Spinal cord (tissue), 10 donors: ENCODE measurements around the gene SLC4A11. TPM values are rescaled to one million over a fixed set of nuclear protein-coding genes. Genes with fewer than 3 reads are reported as not detected.
"Not testable (repeated sequence)": the region's sequence is repeated elsewhere in the genome, so short reads cannot be mapped to it uniquely, and the experiment has no call there.

Experiments
- DNase-seq, 6 donors: peaks; one replicate each; pipeline versions ENCODE4 v3.0.0 to v3.0.0-alpha.2; 2013 to 2015; ENCODE audit warnings: low spot score in 6 of 6, low read depth in 4 of 6
- H3K27ac ChIP-seq: one replicate; pipeline ENCODE4 v1.5.1; 2013; ENCODE audit warnings: low read depth, low read length, control low read depth
- H3K27me3 ChIP-seq: one replicate; pipeline ENCODE4 v1.6.1; 2013; ENCODE audit warnings: low read length; ENCODE audit not compliant: control insufficient read depth, insufficient read depth
- H3K36me3 ChIP-seq: one replicate; pipeline ENCODE4 v1.6.1; 2013; ENCODE audit warnings: low read length; ENCODE audit not compliant: control insufficient read depth, insufficient read depth
- H3K4me1 ChIP-seq: one replicate; pipeline ENCODE4 v1.6.1; 2013; ENCODE audit warnings: low read length; ENCODE audit not compliant: control insufficient read depth, insufficient read depth
- H3K4me3 ChIP-seq: one replicate; pipeline ENCODE4 v1.5.1; 2013; ENCODE audit warnings: low read depth, low read length, control low read depth
- H3K9me3 ChIP-seq: one replicate; pipeline ENCODE4 v1.6.1; 2013; ENCODE audit warnings: low read length; ENCODE audit not compliant: control insufficient read depth, insufficient read depth
- WGBS: methylation state at CpG from one replicate; pipeline ENCODE4 v1.1.5; 2013; ENCODE audit warnings: missing lambda C conversion rate; ENCODE audit not compliant: insufficient coverage; 5-methylcytosine and 5-hydroxymethylcytosine counted together
- polyA plus RNA-seq, 2 donors: library from polyadenylated mRNA; unstranded; fragments of 120-200 nt; gene quantifications; one replicate each; pipeline ENCODE4 v1.2.1, GENCODE V29; 2013; ENCODE audit not compliant: insufficient read length in 2 of 2
- total RNA-seq, 2 donors: library from RNA; depleted of rRNA in 1 of 2; stranded (reverse); fragments of 120-200 nt in 1 of 2; fragments of >200 nt in 1 of 2; gene quantifications; one replicate each; pipeline versions ENCODE4 v1.2.3 to v1.2.4, GENCODE V29; 2013 to 2014
- donor health status: healthy.

SLC4A11 gene
- total and polyA plus RNA-seq, 4 donors: 0.20 to 1.3 (median 0.47) TPM

- Histone ChIP-seq H3K4me1 (no peaks in the 10 kb centered on the region), H3K27ac (no peak overlapping the region), H3K4me3 (no peak overlapping the region), H3K36me3 (peaks cover 91% of the 10 kb centered on the region), H3K9me3 (no peaks in the 10 kb centered on the region), H3K27me3 (no peaks in the 10 kb centered on the region)
- 97% methylated on average over 9 of the region's 10 CpGs for WGBS
- DNase-seq: no peak
These were observed 44.2 kb downstream of the SLC4A11 start for GRCh38 chr20:3194617-3195280.

- H3K27ac ChIP-seq: no peak overlapping the region
- no peak for DNase-seq
These were observed 45.0 kb downstream of the SLC4A11 start for GRCh38 chr20:3193806-3194616.

GRCh38 chr20:3192226-3193015 lies 46.6 kb downstream of the SLC4A11 start:
- Histone ChIP-seq H3K27ac (no peak overlapping the region), H3K4me1 (no peaks in the 10 kb centered on the region), H3K9me3 (no peaks in the 10 kb centered on the region), H3K4me3 (no peak overlapping the region), H3K27me3 (no peaks in the 10 kb centered on the region), H3K36me3 (peaks cover 73% of the 10 kb centered on the region)
- WGBS: 95% methylated on average over 17 of the region's 18 CpGs
- DNase-seq: no peak

More at GRCh38 chr20:3193806-3194616, 45.0 kb downstream of the SLC4A11 start:
- H3K36me3 ChIP-seq: peaks cover 84% of the 10 kb centered on the region
- H3K27me3 ChIP-seq: no peaks in the 10 kb centered on the region
- no peaks in the 10 kb centered on the region for H3K4me1 ChIP-seq
- no peaks in the 10 kb centered on the region for H3K9me3 ChIP-seq
- 99% methylated on average over 10 of the region's 14 CpGs for WGBS
- no peak overlapping the region for H3K4me3 ChIP-seq

GRCh38 chr20:3190681-3191111 lies 48.3 kb downstream of the SLC4A11 start:
- 87% methylated on average over 14 of the region's 14 CpGs for WGBS

GRCh38 chr20:3189561-3190131 lies 49.3 kb downstream of the SLC4A11 start:
- Histone ChIP-seq H3K4me1 (no peaks in the 10 kb centered on the region), H3K27me3 (no peaks in the 10 kb centered on the region), H3K9me3 (no peaks in the 10 kb centered on the region), H3K4me3 (no peak overlapping the region), H3K27ac (no peak overlapping the region), H3K36me3 (peaks cover 50% of the 10 kb centered on the region)
- DNase-seq: no peak
- WGBS: 86% methylated on average over 3 of the region's 4 CpGs

More at GRCh38 chr20:3190681-3191111, 48.3 kb downstream of the SLC4A11 start:
- peaks cover 61% of the 10 kb centered on the region for H3K36me3 ChIP-seq
- H3K9me3 ChIP-seq: no peaks in the 10 kb centered on the region
- H3K27me3 ChIP-seq: no peaks in the 10 kb centered on the region
- no peak overlapping the region for H3K27ac ChIP-seq
- no peak for DNase-seq
- no peaks in the 10 kb centered on the region for H3K4me1 ChIP-seq
- H3K4me3 ChIP-seq: no peak overlapping the region

- Histone ChIP-seq H3K27me3 (no peaks in the 10 kb centered on the region), H3K4me3 (no peak overlapping the region), H3K27ac (no peak overlapping the region), H3K4me1 (no peaks in the 10 kb centered on the region), H3K9me3 (no peaks in the 10 kb centered on the region), H3K36me3 (peaks cover 43% of the 10 kb centered on the region)
- DNase-seq: no peak
- 84% methylated on average over 3 of the region's 3 CpGs for WGBS
These were observed 50.1 kb downstream of the SLC4A11 start for GRCh38 chr20:3188823-3189413.

GRCh38 chr20:3187861-3188260 lies 51.1 kb downstream of the SLC4A11 start:
- not testable (repeated sequence) for H3K27ac ChIP-seq, H3K4me1 ChIP-seq, H3K27me3 ChIP-seq, H3K4me3 ChIP-seq, H3K9me3 ChIP-seq, DNase-seq
- 100% methylated on average over 3 of the region's 9 CpGs for WGBS
- H3K36me3 ChIP-seq: peaks cover 36% of the 10 kb centered on the region

- no peak for DNase-seq
- Histone ChIP-seq H3K9me3 (no peaks in the 10 kb centered on the region), H3K27me3 (no peaks in the 10 kb centered on the region), H3K27ac (no peak overlapping the region), H3K4me3 (no peak overlapping the region), H3K4me1 (no peaks in the 10 kb centered on the region), H3K36me3 (peaks cover 5% of the 10 kb centered on the region)
- no CpG with 5 or more reads among the region's 3 CpGs for WGBS
These were observed 54.9 kb downstream of the SLC4A11 start for GRCh38 chr20:3183896-3184612.
